GM19238 (cell line): ENCODE data around the gene ALAS1.

ENCODE experiments used
- DNase-seq: peaks from one replicate; pipeline ENCODE4 v3.0.0; 2011; ENCODE audit warnings: low spot score; ENCODE audit not compliant: insufficient read length

The ALAS1 gene

DNA sequence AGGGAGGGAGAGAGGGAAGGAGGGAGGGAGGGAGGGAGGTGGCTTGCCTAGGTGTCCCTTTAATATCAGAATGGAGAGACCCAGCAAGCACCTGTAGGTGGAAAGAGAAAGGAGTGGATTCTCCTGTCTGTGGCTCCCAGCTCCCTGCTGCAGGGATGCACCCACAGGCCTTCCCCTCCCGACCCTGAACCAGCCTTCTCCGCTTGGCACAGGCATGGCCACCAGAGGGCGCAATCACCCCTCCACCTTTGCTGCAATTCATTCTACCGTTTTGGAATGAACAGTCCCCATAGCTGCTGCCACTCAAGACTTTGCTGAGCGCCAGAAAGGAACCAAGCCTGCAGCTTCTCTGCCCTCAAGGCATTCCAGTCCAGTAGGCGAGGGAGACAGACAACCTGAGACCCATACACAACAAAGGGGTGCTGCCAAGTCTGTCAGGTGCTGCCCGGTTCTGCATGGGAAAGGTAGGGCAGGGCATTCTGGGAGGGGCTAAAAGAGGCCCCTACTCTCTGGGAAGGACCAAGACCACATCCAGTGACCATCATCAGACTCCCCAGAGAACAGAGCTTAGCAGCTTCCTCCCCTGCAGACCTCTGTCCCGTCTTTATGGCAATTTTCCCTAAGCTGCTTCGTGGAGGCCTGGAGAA is 22.5 kb downstream of the ALAS1 start:
- DNase-seq = peak; percentile 78

DNA sequence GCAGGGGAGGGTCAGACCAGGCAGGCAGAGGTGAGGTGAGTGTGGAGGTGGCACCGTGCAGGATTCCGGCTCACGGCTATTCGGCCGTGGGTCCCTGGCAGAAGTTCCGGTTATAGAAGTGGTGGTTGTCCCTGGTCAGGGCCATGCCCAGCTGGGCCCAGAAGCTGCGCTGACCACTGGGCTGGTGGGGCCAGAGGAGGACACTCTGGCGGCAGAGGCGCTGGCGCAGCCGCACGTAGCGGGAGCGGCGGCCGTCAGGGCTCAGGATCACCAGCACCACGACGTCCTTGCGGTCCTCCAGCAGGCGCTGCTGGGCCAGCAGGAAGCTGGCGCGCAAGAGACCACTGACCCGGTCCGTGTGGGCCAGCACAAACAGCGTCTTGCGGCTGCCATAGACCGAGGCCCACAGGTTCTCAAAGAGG is 23.2 kb downstream of the ALAS1 start:
- no peak for DNase-seq

GRCh38 chr3:52221563-52222318 is 23.8 kb downstream of the ALAS1 start:
- DNase-seq = no peak

- no peak for DNase-seq
Observed at GRCh38 chr3:52222319-52223221, 24.6 kb downstream of the ALAS1 start.

GRCh38 chr3:52223449-52224408 is 25.8 kb downstream of the ALAS1 start:
- DNase-seq = no peak

GRCh38 chr3:52225452-52226228 is 27.7 kb downstream of the ALAS1 start, which contains the start of gene TLR9:
TLR9 (minus strand) TSS chr3:52225645; CDS start chr3:52225529, 116 bp downstream.
- peak; percentile 83 for DNase-seq

GRCh38 chr3:52226229-52226817 is 28.4 kb downstream of the ALAS1 start:
- DNase-seq = no peak

GRCh38 chr3:52227117-52227516 is 29.2 kb downstream of the ALAS1 start:
- no peak for DNase-seq

DNA sequence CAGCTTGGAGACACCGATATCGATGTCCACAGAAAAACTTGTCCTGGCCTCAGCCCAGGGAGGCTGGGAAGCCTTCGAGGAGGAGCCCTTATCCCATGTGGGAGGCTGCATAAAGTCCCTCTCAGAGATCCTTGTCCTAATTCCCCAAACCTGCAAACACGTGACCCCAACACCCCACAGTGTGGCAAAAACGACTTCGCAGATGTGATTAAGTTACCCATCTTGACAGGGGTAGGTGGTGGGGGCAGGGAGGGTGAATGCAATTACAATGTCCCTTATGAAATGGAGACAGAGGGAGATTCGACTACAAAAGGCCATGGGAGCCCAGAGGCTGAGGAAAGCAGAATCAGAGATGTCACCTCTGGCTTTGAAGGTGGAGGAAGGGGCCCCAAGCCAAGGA is 29.8 kb downstream of the ALAS1 start:
- no peak for DNase-seq

DNA sequence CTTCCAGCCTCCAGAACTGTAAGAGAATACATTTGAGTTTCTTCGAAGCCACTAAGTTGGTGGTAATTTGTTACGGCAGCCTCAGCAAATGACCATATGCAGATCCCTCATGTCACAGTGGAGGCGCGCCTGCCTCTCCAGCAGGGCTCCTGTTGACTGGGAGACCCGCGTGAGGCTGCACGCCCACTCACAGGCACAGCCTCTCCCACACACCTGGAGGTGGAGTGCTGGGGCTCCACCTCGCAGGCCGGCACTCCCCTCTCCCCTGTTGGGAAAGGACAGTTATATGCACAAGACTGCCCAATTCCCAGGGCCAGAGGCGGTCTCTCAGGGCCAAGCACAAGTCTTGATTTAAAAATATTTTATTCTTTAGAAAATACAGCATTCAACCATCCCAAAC is 30.3 kb downstream of the ALAS1 start:
- no peak for DNase-seq

GRCh38 chr3:52228751-52229291 is 30.9 kb downstream of the ALAS1 start:
- no peak for DNase-seq

GRCh38 chr3:52229656-52230055 is 31.7 kb downstream of the ALAS1 start:
- DNase-seq = no peak

- no peak for DNase-seq
Observed at GRCh38 chr3:52230461-52230860, 32.5 kb downstream of the ALAS1 start.

GRCh38 chr3:52230889-52231499 is 33.0 kb downstream of the ALAS1 start:
- DNase-seq = no peak

- DNase-seq = peak; percentile 70
Observed at GRCh38 chr3:52231502-52232278, 33.7 kb downstream of the ALAS1 start.

DNA sequence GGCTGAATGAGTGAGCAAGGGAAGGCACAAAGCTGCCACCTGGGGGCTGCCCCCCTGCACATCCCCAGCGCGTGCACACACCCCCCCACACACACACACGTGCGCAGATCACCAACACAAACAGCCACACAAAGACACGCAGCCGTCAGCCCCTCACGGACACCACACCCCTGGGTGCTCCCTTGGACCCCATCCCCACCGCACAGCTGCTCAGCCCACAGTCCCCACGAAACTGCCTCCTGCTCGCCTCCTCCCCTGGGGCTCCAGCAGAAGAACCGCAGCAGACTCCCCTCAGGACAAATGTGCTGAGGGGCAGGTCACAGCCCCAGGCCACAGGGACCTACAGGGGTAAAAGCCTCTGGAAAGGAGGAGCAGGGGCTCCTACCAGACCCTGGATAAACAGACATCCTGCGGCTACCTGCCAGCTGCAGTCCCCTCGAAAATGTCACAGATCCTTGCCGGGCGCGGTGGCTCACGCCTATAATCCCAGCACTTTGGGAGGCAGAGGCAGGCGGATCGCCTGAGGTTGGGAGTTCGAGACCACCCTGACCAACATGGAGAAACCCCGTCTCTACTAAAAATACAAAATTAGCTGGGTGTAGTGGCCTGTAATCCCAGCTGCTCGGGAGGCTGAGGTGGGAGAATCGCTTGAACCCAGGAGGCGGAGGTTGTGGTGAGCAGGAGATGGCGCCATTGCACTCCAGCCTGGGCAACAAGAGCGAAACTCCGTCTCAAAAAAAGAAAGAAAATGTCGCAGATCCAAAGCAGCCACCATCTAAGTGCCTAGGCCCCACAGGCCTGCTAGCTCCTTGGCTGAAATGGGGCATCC is 34.5 kb downstream of the ALAS1 start:
- no peak for DNase-seq

DNA sequence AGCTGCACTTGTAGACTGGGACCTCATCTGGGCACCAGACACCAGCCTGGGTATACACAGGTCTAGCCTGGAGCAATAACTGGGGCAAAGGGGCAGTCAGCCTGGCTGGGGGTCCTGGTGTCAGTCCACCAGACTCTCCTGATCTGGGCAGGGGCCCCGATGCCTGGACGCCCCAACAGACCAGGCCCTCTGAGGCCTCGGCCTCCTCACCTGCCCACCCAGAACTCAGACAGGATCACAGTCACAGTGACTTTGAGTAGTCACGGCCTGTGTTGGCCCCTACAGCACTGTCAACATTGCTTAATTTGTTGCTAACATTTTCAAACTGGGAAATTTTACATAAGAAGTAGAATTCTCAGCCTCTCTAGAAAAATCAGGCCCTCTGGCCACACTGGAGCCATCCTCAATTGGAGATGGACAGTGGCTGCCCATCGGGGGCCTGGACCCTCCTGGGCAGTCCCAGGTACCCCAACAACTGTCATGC is 35.2 kb downstream of the ALAS1 start:
- DNase-seq = no peak
